Astrocyte (in vitro differentiated cells and primary cell): ENCODE measurements around the gene DYNC1I1. TPM values are rescaled to one million over a fixed set of nuclear protein-coding genes. Genes with fewer than 3 reads are reported as not detected.

Experiments
- DNase-seq: peaks from one replicate; pipeline ENCODE4 v3.0.0-alpha.2; 2010; ENCODE audit warnings: low read depth
- FAIRE-seq: peaks from 2 replicates; lab custom pipeline; 2011; peaks lifted over from hg19 to GRCh38; lab: Jason Lieb, UNC
- H2AFZ ChIP-seq: 2 replicates; pipeline ENCODE4 v1.6.0; 2012; ENCODE audit warnings: low read depth, low read length, inconsistent platforms
- H3K27ac ChIP-seq: 2 replicates; pipeline ENCODE4 v1.5.1; 2011; ENCODE audit warnings: low read depth, low read length, inconsistent platforms
- H3K27me3 ChIP-seq: 2 replicates; pipeline ENCODE4 v1.6.0; 2011; ENCODE audit warnings: low read length, inconsistent platforms; ENCODE audit not compliant: insufficient read depth
- H3K36me3 ChIP-seq: 2 replicates; pipeline ENCODE4 v1.5.1; 2011; ENCODE audit warnings: low read length, inconsistent platforms; ENCODE audit not compliant: insufficient read depth
- H3K4me1 ChIP-seq: 2 replicates; pipeline ENCODE4 v1.5.1; 2011; ENCODE audit warnings: low read length, inconsistent platforms; ENCODE audit not compliant: insufficient read depth
- H3K4me2 ChIP-seq: 2 replicates; pipeline ENCODE4 v1.6.0; 2012; ENCODE audit warnings: low read length, inconsistent platforms
- H3K4me3 ChIP-seq: 2 replicates; pipeline ENCODE4 v1.5.1; 2011; ENCODE audit warnings: low read depth, mild to moderate bottlenecking, low read length, inconsistent platforms; ENCODE audit not compliant: insufficient read depth
- H3K79me2 ChIP-seq: 2 replicates; pipeline ENCODE4 v1.6.0; 2012; ENCODE audit warnings: mild to moderate bottlenecking, low read length, inconsistent platforms; ENCODE audit not compliant: insufficient read depth
- H3K9ac ChIP-seq: 2 replicates; pipeline ENCODE4 v1.6.0; 2012; ENCODE audit warnings: mild to moderate bottlenecking, low read length, inconsistent platforms
- H3K9me3 ChIP-seq: 2 replicates; pipeline ENCODE4 v1.5.1; 2012; ENCODE audit warnings: low read depth, mild to moderate bottlenecking, low read length, inconsistent platforms; ENCODE audit not compliant: insufficient read depth
- H4K20me1 ChIP-seq: 2 replicates; pipeline ENCODE4 v1.6.0; 2012; ENCODE audit warnings: low read length, inconsistent platforms; ENCODE audit not compliant: insufficient read depth
- H3K27ac Mint-ChIP-seq: one replicate; pipeline ENCODE4 v1.8.0; 2021; ENCODE audit warnings: mild to moderate bottlenecking, mixed read lengths; ENCODE audit not compliant: unreplicated experiment
- H3K27me3 Mint-ChIP-seq: one replicate; pipeline ENCODE4 v1.8.0; 2021; ENCODE audit warnings: low read depth, mixed read lengths; ENCODE audit not compliant: unreplicated experiment
- H3K36me3 Mint-ChIP-seq: one replicate; pipeline ENCODE4 v1.8.0; 2021; ENCODE audit warnings: low read depth, mixed read lengths; ENCODE audit not compliant: unreplicated experiment
- H3K4me1 Mint-ChIP-seq: one replicate; pipeline ENCODE4 v1.8.0; 2021; ENCODE audit warnings: low read depth, mixed read lengths; ENCODE audit not compliant: unreplicated experiment
- H3K4me3 Mint-ChIP-seq: one replicate; pipeline ENCODE4 v1.8.0; 2021; ENCODE audit warnings: mild to moderate bottlenecking, moderate library complexity, mixed read lengths; ENCODE audit not compliant: unreplicated experiment
- H3K9me3 Mint-ChIP-seq: one replicate; pipeline ENCODE4 v1.8.0; 2021; ENCODE audit warnings: mild to moderate bottlenecking, mixed read lengths; ENCODE audit not compliant: unreplicated experiment
- CTCF ChIP-seq: IDR thresholded peaks from 2 replicates; pipeline ENCODE4 v1.5.1; 2011; ENCODE audit warnings: low read depth, mild to moderate bottlenecking, inconsistent platforms, low read length, moderate library complexity; ENCODE audit not compliant: insufficient read depth
- EZH2 ChIP-seq: IDR thresholded peaks from 2 replicates; pipeline ENCODE4 v1.6.1; 2012; ENCODE audit warnings: mild to moderate bottlenecking, low read length, inconsistent platforms; ENCODE audit not compliant: insufficient read depth
- total RNA-seq: library from RNA; stranded (reverse); gene quantifications from 2 replicates; pipeline ENCODE4 v1.2.1, GENCODE V29; 2021

Gene DYNC1I1
- total RNA-seq, 1 donor from 2014 or later = 3.2 TPM

DNA sequence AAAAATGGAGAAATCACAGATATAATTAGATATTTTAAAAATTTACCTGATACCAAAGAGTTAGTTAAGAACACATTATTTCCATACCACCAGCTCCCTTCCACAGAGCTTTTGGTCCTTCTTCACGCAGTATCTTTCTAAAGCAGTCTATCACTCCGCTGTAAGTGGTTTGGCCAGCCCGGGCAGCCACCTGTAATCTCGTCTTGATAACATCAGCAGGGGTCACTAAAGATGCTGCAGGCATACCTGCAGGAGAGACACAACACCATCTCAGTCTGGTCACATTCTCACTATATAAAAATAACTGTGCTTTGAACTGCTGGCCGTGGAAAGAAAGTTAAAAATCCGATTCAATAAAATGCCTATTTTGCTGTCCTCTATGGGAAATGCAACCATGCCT, 349.4 kb downstream of the DYNC1I1 start:
- TF ChIP-seq EZH2 = no peak
- no peak for TF ChIP-seq CTCF
- FAIRE-seq (no peak), DNase-seq (no peak)
- H3K79me2 ChIP-seq = no peaks in the 10 kb centered on the region
- H3K4me3 ChIP-seq = no peak overlapping the region
- H4K20me1 ChIP-seq = no peaks in the 10 kb centered on the region
- no peak overlapping the region for H3K9ac ChIP-seq
- no peaks in the 10 kb centered on the region for H3K36me3 Mint-ChIP-seq
- no peak overlapping the region for H2AFZ ChIP-seq
- H3K9me3 ChIP-seq = no peaks in the 10 kb centered on the region
- H3K4me3 Mint-ChIP-seq = no peak overlapping the region
- no peaks in the 10 kb centered on the region for H3K36me3 ChIP-seq
- no peak overlapping the region for H3K4me2 ChIP-seq
- H3K27me3 Mint-ChIP-seq = no peaks in the 10 kb centered on the region
- no peaks in the 10 kb centered on the region for H3K27me3 ChIP-seq
- no peak overlapping the region for H3K27ac ChIP-seq
- peaks cover 16% of the 10 kb centered on the region for H3K4me1 Mint-ChIP-seq
- H3K9me3 Mint-ChIP-seq = no peaks in the 10 kb centered on the region
- H3K27ac Mint-ChIP-seq = no peak overlapping the region
- no peaks in the 10 kb centered on the region for H3K4me1 ChIP-seq

DNA sequence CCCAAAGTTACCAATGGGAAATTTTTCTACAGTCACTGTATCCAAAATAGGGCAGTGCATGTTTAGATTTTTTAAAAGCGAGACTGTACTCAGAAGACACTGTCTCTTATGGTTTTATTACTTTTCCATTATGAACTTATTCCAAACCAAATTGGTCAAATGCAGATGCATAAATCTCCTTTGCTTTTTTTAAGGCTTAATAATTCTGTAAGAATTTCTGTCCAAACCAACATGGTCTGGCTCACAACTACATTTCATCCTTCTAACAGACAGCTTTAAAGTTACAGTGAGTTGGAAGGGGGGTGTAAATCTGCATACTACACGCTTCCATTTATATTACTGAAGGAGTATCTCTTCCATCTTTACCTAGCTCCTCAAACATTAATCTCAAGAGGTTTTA, 350.4 kb downstream of the DYNC1I1 start:
- no peaks in the 10 kb centered on the region for H3K9me3 Mint-ChIP-seq
- no peaks in the 10 kb centered on the region for H3K36me3 Mint-ChIP-seq
- Histone ChIP-seq H4K20me1 (no peaks in the 10 kb centered on the region), H3K36me3 (no peaks in the 10 kb centered on the region), H3K9me3 (no peaks in the 10 kb centered on the region), H3K27ac (no peak overlapping the region), H3K79me2 (no peaks in the 10 kb centered on the region), H3K4me3 (no peak overlapping the region), H3K4me2 (no peak overlapping the region), H3K9ac (no peak overlapping the region), H3K4me1 (no peaks in the 10 kb centered on the region), H3K27me3 (no peaks in the 10 kb centered on the region), H2AFZ (no peak overlapping the region)
- H3K27ac Mint-ChIP-seq = no peak overlapping the region
- TF ChIP-seq CTCF (no peak), EZH2 (no peak)
- peaks cover 20% of the 10 kb centered on the region for H3K4me1 Mint-ChIP-seq
- H3K27me3 Mint-ChIP-seq = no peaks in the 10 kb centered on the region
- FAIRE-seq = no peak
- no peak overlapping the region for H3K4me3 Mint-ChIP-seq
- peak; percentile 40 for DNase-seq

- H2AFZ ChIP-seq = no peak overlapping the region
- no peaks in the 10 kb centered on the region for H3K4me1 ChIP-seq
- H3K4me3 ChIP-seq = no peak overlapping the region
- no peaks in the 10 kb centered on the region for H4K20me1 ChIP-seq
- H3K9ac ChIP-seq = no peak overlapping the region
- H3K4me3 Mint-ChIP-seq = no peak overlapping the region
- H3K36me3 Mint-ChIP-seq = no peaks in the 10 kb centered on the region
- H3K9me3 Mint-ChIP-seq = no peaks in the 10 kb centered on the region
- H3K27ac Mint-ChIP-seq = no peak overlapping the region
- no peak overlapping the region for H3K4me2 ChIP-seq
- no peaks in the 10 kb centered on the region for H3K9me3 ChIP-seq
- peaks cover 15% of the 10 kb centered on the region for H3K4me1 Mint-ChIP-seq
- no peaks in the 10 kb centered on the region for H3K27me3 Mint-ChIP-seq
- no peak for FAIRE-seq
- no peak for TF ChIP-seq EZH2
- no peak for TF ChIP-seq CTCF
- H3K36me3 ChIP-seq = no peaks in the 10 kb centered on the region
- no peak for DNase-seq
- no peak overlapping the region for H3K27ac ChIP-seq
- H3K79me2 ChIP-seq = no peaks in the 10 kb centered on the region
- no peaks in the 10 kb centered on the region for H3K27me3 ChIP-seq
These were observed 354.0 kb downstream of the DYNC1I1 start for GRCh38 chr7:96126382-96126781.
